ENCODE measurements around the gene FAM83G. TPM values are rescaled to one million over a fixed set of nuclear protein-coding genes. Genes with fewer than 3 reads are reported as not detected.
"Not testable (repeated sequence)": the region's sequence is repeated elsewhere in the genome, so short reads cannot be mapped to it uniquely, and the experiment has no call there.

Gene FAM83G
- total RNA-seq, 1 donor from 2014 or later: 12.9 TPM

- Mint-ChIP-seq H3K4me3 (ENCODE audit: unreplicated experiment) (no peak overlapping the region), H3K4me1 (ENCODE audit: low read depth, unreplicated experiment) (peaks cover 4% of the 10 kb centered on the region), H3K27ac (ENCODE audit: unreplicated experiment) (no peak overlapping the region), H3K9me3 (ENCODE audit: unreplicated experiment) (no peaks in the 10 kb centered on the region), H3K36me3 (ENCODE audit: low read depth, unreplicated experiment) (no peaks in the 10 kb centered on the region), H3K27me3 (ENCODE audit: low read depth, unreplicated experiment) (peaks cover 30% of the 10 kb centered on the region)
- peaks cover 3% of the 10 kb centered on the region for H3K27me3 ChIP-seq (ENCODE audit: insufficient read depth, low read length)
- H3K27ac ChIP-seq (ENCODE audit: low read depth, low read length): no peak overlapping the region
- no peaks in the 10 kb centered on the region for H3K4me1 ChIP-seq (ENCODE audit: insufficient read depth, low read length)
- no peak overlapping the region for H3K4me2 ChIP-seq (ENCODE audit: low read length)
- FAIRE-seq: no peak
- H3K4me3 ChIP-seq (ENCODE audit: insufficient read depth, low read depth, low read length): no peak overlapping the region
- TF ChIP-seq CTCF (IDR thresholded peaks at IDR 0.05; ENCODE audit: insufficient read depth, low read depth, low read length) (no peak), EZH2 (IDR thresholded peaks at IDR 0.05; ENCODE audit: insufficient read depth, low read length) (no peak)
- no peaks in the 10 kb centered on the region for H3K9me3 ChIP-seq (ENCODE audit: insufficient read depth, low read depth, low read length)
- no peak overlapping the region for H2AFZ ChIP-seq (ENCODE audit: low read depth, low read length)
- H3K79me2 ChIP-seq (ENCODE audit: insufficient read depth, low read length): no peaks in the 10 kb centered on the region
- no peaks in the 10 kb centered on the region for H3K36me3 ChIP-seq (ENCODE audit: insufficient read depth, low read length)
- H4K20me1 ChIP-seq (ENCODE audit: insufficient read depth, low read length): no peaks in the 10 kb centered on the region
- DNase-seq (ENCODE audit: low read depth): no peak
- no peak overlapping the region for H3K9ac ChIP-seq (ENCODE audit: low read length)
Observed at GRCh38 chr17:19022747-19023146, 18.2 kb upstream of the FAM83G start.

- no peak for DNase-seq (ENCODE audit: low read depth)
- H2AFZ ChIP-seq (ENCODE audit: low read depth, low read length): no peak overlapping the region
- H3K4me1 ChIP-seq (ENCODE audit: insufficient read depth, low read length): no peaks in the 10 kb centered on the region
- Mint-ChIP-seq H3K4me1 (ENCODE audit: low read depth, unreplicated experiment) (peaks cover 4% of the 10 kb centered on the region), H3K27me3 (ENCODE audit: low read depth, unreplicated experiment) (peaks cover 33% of the 10 kb centered on the region), H3K4me3 (ENCODE audit: unreplicated experiment) (no peak overlapping the region), H3K9me3 (ENCODE audit: unreplicated experiment) (no peaks in the 10 kb centered on the region), H3K36me3 (ENCODE audit: low read depth, unreplicated experiment) (no peaks in the 10 kb centered on the region), H3K27ac (ENCODE audit: unreplicated experiment) (no peak overlapping the region)
- no peak overlapping the region for H3K9ac ChIP-seq (ENCODE audit: low read length)
- FAIRE-seq: no peak
- H3K9me3 ChIP-seq (ENCODE audit: insufficient read depth, low read depth, low read length): no peaks in the 10 kb centered on the region
- no peaks in the 10 kb centered on the region for H3K79me2 ChIP-seq (ENCODE audit: insufficient read depth, low read length)
- peaks cover 3% of the 10 kb centered on the region for H3K27me3 ChIP-seq (ENCODE audit: insufficient read depth, low read length)
- H4K20me1 ChIP-seq (ENCODE audit: insufficient read depth, low read length): no peaks in the 10 kb centered on the region
- no peak for TF ChIP-seq CTCF (IDR thresholded peaks at IDR 0.05; ENCODE audit: insufficient read depth, low read depth, low read length)
- no peak for TF ChIP-seq EZH2 (IDR thresholded peaks at IDR 0.05; ENCODE audit: insufficient read depth, low read length)
- no peak overlapping the region for H3K27ac ChIP-seq (ENCODE audit: low read depth, low read length)
- H3K4me3 ChIP-seq (ENCODE audit: insufficient read depth, low read depth, low read length): no peak overlapping the region
- H3K36me3 ChIP-seq (ENCODE audit: insufficient read depth, low read length): no peaks in the 10 kb centered on the region
- no peak overlapping the region for H3K4me2 ChIP-seq (ENCODE audit: low read length)
Observed at GRCh38 chr17:19022128-19022527, 17.6 kb upstream of the FAM83G start.

- Mint-ChIP-seq H3K4me1 (ENCODE audit: low read depth, unreplicated experiment) (peaks cover 4% of the 10 kb centered on the region), H3K27me3 (ENCODE audit: low read depth, unreplicated experiment) (peaks cover 37% of the 10 kb centered on the region), H3K9me3 (ENCODE audit: unreplicated experiment) (no peaks in the 10 kb centered on the region), H3K36me3 (ENCODE audit: low read depth, unreplicated experiment) (no peaks in the 10 kb centered on the region), H3K27ac (ENCODE audit: unreplicated experiment) (no peak overlapping the region), H3K4me3 (ENCODE audit: unreplicated experiment) (no peak overlapping the region)
- no peak for TF ChIP-seq CTCF (IDR thresholded peaks at IDR 0.05; ENCODE audit: insufficient read depth, low read depth, low read length)
- no peak for TF ChIP-seq EZH2 (IDR thresholded peaks at IDR 0.05; ENCODE audit: insufficient read depth, low read length)
- H3K36me3 ChIP-seq (ENCODE audit: insufficient read depth, low read length): no peaks in the 10 kb centered on the region
- DNase-seq (ENCODE audit: low read depth): no peak
- no peak overlapping the region for H3K9ac ChIP-seq (ENCODE audit: low read length)
- H3K79me2 ChIP-seq (ENCODE audit: insufficient read depth, low read length): no peaks in the 10 kb centered on the region
- no peak overlapping the region for H3K27ac ChIP-seq (ENCODE audit: low read depth, low read length)
- H3K9me3 ChIP-seq (ENCODE audit: insufficient read depth, low read depth, low read length): no peaks in the 10 kb centered on the region
- no peaks in the 10 kb centered on the region for H4K20me1 ChIP-seq (ENCODE audit: insufficient read depth, low read length)
- no peak overlapping the region for H2AFZ ChIP-seq (ENCODE audit: low read depth, low read length)
- H3K4me3 ChIP-seq (ENCODE audit: insufficient read depth, low read depth, low read length): no peak overlapping the region
- H3K4me1 ChIP-seq (ENCODE audit: insufficient read depth, low read length): no peaks in the 10 kb centered on the region
- no peak for FAIRE-seq
- H3K27me3 ChIP-seq (ENCODE audit: insufficient read depth, low read length): peaks cover 3% of the 10 kb centered on the region
- H3K4me2 ChIP-seq (ENCODE audit: low read length): no peak overlapping the region
Observed at GRCh38 chr17:19021622-19022083, 17.1 kb upstream of the FAM83G start.

- H3K4me1 ChIP-seq (ENCODE audit: insufficient read depth, low read length); H3K9ac ChIP-seq (ENCODE audit: low read length); FAIRE-seq; H3K9me3 Mint-ChIP-seq (ENCODE audit: unreplicated experiment); H3K36me3 ChIP-seq (ENCODE audit: insufficient read depth, low read length); H2AFZ ChIP-seq (ENCODE audit: low read depth, low read length); H3K4me2 ChIP-seq (ENCODE audit: low read length); H3K27me3 ChIP-seq (ENCODE audit: insufficient read depth, low read length); H3K79me2 ChIP-seq (ENCODE audit: insufficient read depth, low read length); H3K9me3 ChIP-seq (ENCODE audit: insufficient read depth, low read depth, low read length); H3K36me3 Mint-ChIP-seq (ENCODE audit: low read depth, unreplicated experiment); H3K27ac ChIP-seq (ENCODE audit: low read depth, low read length); H4K20me1 ChIP-seq (ENCODE audit: insufficient read depth, low read length); H3K4me3 ChIP-seq (ENCODE audit: insufficient read depth, low read depth, low read length); H3K4me3 Mint-ChIP-seq (ENCODE audit: unreplicated experiment); DNase-seq (ENCODE audit: low read depth); H3K27ac Mint-ChIP-seq (ENCODE audit: unreplicated experiment); H3K4me1 Mint-ChIP-seq (ENCODE audit: low read depth, unreplicated experiment): not testable (repeated sequence)
- H3K27me3 Mint-ChIP-seq (ENCODE audit: low read depth, unreplicated experiment): peaks cover 38% of the 10 kb centered on the region
Observed at GRCh38 chr17:19021011-19021621, 16.6 kb upstream of the FAM83G start.

All from astrocyte (in vitro differentiated cells and primary cell).